Skeletal muscle cell (primary cell): Measurements from ENCODE around the gene HOXB6.

Experiments
- DNase-seq: peaks from one replicate; pipeline ENCODE4 v3.0.0-alpha.2; 2010; ENCODE audit warnings: low read depth
- H3K4me3 ChIP-seq: 2 replicates; pipeline ENCODE4 v1.5.1; 2011; ENCODE audit warnings: low read depth, mild to moderate bottlenecking, control low read depth, low read length, moderate library complexity

The HOXB6 gene

DNA sequence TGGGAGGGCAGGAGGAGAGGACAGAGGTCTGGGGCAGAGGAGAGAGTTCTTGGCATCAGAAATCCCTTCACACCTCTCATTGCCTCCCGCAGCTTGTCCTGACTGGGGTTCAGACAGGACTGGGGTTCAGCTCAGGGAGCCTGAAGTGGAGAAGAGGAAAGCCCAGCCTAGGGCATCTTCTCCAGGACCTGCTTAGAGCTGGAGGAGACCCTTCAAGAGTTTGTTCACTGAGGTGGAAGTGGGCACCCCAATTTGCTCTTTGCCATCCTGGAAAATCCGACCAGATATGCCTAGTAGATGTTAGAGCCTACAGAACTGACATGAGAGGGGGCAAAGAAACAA lies 16.7 kb downstream of the HOXB6 start:
- DNase-seq: no peak
- peak overlapping the region; percentile 60 for H3K4me3 ChIP-seq

DNA sequence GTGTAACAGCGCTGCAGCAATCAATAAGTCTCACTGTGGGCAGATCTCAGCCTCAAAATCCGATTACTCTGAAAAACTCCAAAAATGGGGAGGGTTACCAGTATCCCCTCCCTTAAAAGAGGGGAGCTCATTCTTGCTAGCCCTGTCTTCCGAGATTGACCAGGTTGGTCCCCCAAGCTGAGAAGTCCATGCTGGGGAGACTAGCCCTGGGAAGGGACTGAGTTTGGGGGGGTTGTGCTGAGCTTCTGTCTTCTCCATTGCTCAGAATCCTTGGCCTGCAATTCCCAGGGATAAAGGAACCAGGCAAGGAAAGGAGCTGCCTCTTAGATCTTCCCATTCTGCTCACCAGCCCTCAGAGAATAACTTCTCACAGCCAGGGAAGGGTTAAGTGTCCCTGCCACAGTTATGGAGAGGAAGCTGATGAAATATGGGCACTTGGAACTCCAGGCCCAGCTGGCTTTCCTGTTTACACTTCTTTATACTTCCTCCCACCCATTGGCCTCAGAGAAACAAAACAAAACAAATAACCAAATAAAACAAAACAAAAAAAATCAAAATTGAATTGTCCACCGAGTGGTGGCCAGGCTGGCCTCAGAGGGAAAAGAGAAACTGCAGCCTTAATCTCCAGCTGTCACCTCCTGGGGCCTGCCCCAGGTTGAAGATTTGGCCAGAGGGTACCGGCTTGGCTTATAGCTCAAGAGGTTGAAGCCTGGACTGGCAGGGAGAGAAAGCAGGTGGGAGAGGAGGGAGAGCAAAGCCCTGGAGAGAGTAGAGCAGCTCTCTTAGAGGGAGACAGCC lies 17.3 kb downstream of the HOXB6 start:
- peak overlapping the region; percentile 60 for H3K4me3 ChIP-seq

GRCh38 chr17:48586355-48587258 lies 18.2 kb downstream of the HOXB6 start:
- DNase-seq: no peak
- H3K4me3 ChIP-seq: peak overlapping the region; percentile 60

More for the DNA sequence above, 17.3 kb downstream of the HOXB6 start:
- no peak for DNase-seq

DNA sequence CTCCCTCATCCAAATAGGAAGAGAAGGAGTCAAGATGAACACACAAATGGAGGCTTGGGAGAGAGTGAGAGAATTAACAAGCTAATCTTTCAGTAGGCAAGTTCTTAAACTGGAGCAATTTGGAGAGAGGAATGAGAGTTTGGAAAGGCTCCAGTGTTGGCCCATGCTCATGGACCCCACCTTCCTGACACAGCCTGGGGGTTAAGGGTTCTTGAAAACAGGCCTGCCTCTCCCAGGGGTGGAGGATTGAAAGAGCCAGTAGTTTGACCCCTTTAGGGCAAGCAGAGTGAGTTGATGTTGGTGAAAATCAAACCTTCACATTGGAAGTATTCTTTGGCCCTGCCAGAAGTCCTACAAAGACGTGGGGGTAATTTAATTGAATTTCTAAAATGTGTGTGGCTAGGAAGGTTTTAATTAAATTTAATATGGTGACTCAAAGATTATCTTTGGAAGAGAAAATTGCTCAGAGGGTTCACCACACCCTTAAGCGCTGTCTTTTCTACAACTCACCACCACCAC lies 20.5 kb downstream of the HOXB6 start:
- no peak for DNase-seq
- H3K4me3 ChIP-seq: no peak overlapping the region

DNA sequence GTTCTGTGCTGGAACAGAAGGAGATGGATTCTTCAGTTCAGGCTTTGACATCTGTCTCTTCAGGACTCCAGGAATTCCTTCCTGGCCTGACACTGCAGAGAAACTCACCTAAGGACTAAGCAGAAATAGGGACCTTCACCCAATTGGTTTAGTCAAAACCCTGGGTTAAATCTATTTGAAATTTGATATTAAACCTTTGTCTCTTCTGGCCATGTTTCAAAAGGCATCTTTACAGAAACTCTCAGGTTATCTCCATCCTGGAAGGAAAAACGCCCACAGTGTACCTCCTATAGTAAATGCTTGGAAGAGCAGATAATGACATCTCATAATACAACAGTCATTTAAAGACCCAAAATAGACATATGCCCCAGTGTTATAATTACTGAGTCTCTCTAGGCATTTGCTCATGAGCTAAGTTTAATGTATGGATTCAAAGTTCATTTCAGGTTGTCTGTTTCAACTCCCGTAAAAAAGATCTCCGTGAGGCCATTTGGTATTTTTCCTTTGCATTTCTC lies 21.0 kb downstream of the HOXB6 start:
- DNase-seq: no peak
- no peak overlapping the region for H3K4me3 ChIP-seq

GRCh38 chr17:48582750-48583069 lies 22.1 kb downstream of the HOXB6 start:
- H3K4me3 ChIP-seq: peak overlapping the region; percentile 45
- no peak for DNase-seq

DNA sequence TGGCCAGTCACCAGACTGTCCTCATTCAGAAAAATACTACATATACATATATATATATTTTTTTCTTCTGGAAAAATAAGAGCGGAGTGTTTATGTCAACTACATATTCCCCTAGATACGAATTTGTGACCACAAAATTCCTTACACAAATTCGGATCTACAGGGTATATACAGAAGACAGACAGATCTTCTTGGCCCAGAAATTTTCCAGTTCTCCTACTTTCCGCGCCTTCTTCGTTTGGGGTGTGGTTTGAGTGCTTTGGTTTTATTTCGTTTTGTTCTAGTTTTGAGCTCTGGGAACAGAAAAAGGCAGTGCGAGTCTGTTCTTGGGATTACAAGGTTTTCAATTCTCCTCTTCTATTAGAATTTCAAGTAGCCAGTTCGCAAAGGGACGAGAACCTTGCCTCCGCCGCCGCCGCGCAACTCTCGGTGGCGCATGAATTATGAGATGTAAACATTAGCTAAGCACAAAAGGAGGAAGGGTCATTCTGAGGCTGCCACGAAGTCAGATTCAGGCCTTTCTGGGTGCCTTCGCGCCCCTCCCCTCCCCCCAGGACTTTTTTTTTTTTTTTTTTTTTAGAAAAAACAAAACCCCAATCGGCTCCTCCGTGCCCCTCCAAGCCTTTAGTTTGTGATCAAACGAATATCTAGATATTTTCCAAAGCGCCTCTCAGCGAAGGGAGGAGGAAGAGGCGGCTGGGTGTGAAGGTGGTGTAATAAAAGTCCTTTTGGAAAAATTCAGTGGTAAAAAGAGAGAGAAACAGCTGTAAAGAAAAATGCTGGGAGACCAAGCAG lies 24.8 kb downstream of the HOXB6 start:
- no peak for DNase-seq
- H3K4me3 ChIP-seq: no peak overlapping the region

DNA sequence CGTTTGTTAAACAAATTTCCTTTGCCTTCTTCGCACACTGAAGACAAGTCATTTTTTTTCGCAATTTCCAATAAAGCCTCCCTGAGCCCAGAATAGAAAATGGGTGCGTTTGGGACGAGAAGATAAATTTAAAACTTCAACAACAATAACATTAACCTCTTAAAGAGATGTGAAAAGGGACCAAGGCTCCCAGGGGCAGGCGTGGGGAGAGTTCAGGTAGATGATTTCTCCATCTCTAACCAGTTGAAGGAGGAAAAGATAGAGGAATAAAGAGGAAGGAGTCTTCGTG lies 25.4 kb downstream of the HOXB6 start:
- DNase-seq: no peak
- peak overlapping the region; percentile 53 for H3K4me3 ChIP-seq

- H3K4me3 ChIP-seq: peak overlapping the region; percentile 53
- DNase-seq: no peak
Measured at GRCh38 chr17:48578616-48579470, 25.9 kb downstream of the HOXB6 start.

GRCh38 chr17:48577946-48578615 lies 26.7 kb downstream of the HOXB6 start, which contains the start of gene HOXB4:
HOXB4 (minus strand) TSS chr17:48578350; CDS start chr17:48578319, 31 bp downstream.
- H3K4me3 ChIP-seq: peak within 1 kb of the TSS; percentile 53
- no peak for DNase-seq

DNA sequence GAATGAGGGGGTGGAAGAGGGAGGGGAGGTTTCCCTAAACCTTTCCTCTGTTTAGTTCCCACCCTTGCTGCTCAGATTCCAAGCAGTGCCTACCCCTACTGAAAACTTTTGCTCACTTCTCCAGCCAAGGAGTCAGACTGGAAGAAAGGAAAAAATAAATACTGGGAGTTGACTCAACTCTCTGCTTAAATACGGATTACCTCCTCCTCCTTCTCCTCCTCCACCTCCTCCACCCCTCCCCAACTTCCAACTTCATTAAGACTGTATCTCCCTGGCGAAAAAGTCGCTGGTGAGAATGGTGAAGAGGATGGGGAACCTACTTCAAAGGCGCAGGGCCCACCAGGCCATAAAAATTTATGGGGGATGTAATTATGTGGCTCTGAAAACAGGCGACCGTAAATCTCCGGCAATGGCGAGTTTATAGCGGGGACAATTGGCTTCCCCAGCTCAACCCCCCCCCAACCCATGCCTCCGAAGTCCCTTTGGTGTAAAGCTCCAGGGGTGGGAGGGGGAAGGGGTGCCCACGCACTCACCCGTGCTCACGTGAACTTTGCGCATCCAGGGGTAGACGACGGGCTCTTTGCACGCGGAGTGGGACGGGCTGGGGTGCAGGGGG lies 27.3 kb downstream of the HOXB6 start:
- H3K4me3 ChIP-seq: peak overlapping the region; percentile 53
- no peak for DNase-seq

- no peak for DNase-seq
- peak overlapping the region; percentile 53 for H3K4me3 ChIP-seq
Measured at GRCh38 chr17:48576479-48577309, 28.1 kb downstream of the HOXB6 start.

DNA sequence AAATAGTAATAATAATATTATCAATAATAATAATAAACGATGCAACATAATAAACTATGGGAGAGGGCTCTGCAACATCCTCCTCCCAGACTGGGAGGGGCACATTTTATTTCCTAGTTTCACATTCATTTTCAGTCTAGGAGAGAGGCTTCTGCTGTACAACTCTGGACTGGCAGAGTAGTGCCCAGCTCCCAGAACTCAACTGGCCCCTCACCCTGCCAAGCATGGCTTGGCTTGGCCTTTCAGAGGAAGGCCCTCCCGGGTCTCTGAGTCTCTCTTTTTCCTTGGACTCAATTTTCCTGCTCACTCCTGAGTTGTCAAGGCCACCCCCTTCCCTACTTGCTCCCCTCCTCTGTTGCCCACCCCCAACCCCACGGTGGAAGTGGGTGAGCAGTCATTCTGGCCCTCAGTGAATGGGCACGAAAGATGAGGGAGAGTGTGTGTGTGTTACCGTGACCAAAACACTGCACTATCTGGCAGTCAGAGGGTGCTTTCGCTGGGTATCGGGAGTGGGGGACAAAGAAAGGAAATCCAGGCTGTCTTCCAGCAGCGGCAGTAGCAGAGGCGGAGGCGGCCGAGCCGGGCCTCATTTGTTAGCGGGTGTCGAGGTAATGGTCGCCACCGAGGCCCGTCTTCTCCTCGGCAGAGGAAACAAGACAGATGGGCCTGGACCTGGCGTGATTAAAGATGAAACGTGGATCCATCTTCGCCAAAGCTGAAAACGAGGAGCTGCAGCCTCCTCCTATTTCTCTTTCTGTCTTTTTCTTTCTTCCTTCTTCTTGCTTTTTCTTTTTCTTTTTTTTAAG lies 28.9 kb downstream of the HOXB6 start:
- peak overlapping the region; percentile 1 for H3K4me3 ChIP-seq
- no peak for DNase-seq

DNA sequence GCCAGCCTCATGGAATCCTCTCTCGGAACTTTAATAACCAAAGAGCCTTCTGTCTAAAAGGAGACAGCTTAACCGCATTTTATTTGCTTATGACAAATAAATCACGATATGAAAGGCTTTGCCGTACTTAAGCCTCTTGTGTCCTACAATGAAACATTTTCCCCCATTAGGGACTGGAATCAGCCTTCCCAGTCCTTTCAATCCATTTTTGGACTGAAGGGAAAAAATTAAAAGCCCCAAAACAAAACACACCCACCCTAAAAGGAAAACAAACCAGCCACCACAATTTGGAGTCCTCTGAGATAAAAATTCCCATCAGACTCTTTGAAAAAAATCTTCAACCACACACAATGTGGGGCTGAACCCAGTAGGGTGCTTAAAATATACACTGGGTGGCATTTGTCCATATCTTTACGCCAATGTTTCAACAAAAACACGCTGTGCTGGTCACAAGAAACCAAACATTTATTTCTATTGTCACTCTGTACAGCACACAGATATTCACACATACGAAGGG lies 29.7 kb downstream of the HOXB6 start:
- no peak overlapping the region for H3K4me3 ChIP-seq
- DNase-seq: no peak

GRCh38 chr17:48574505-48575065 lies 30.2 kb downstream of the HOXB6 start:
- H3K4me3 ChIP-seq: peak overlapping the region; percentile 14
- DNase-seq: no peak
